ENCODE results near the gene COPS9.

DNA sequence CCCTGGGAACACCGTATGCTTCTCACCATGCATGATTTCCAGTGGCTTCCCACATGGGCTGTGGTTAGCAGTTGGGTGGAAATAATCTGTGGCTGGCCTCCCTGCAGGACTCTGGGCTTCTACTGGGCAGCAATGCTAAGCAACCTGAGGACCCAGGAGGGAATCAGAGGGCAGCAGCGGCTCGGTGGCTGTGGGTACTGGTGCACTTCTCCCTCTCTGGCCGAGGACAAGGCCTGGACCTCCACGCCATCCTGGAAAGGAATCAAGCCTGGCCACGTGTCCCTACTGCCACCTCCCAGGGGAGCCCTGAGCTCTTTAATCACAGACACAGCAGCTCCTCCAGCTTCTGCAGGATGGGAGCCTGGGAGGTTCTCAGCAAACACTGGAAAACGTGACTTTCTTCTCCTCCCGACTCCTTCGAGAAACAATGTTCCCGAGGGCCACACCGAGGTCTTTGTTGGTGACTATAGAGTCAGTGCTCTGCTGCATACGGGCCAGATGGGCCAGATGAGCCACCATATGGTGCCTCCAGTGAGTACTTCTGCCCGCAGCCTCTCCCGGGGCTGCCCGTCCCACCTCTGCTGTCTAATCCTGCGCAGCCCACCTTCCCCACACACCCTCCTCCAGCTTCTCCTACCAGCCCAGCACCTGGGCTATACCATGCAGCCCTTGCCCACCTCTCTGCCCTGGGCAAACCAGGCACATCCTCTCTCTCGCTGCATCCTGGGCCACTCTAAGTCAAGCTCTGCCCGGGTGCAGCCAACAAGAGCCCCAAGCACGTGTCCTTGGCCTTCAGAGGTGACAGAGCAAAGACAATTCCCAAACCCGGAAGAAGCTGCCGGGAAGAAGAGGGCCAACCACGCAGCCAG, 47.1 kb upstream of the COPS9 start:
- no peak for TF ChIP-seq POLR2AphosphoS5 (IDR thresholded peaks at IDR 0.05; ENCODE audit: low read depth, low read length)
- TF ChIP-seq, protein P1, sequence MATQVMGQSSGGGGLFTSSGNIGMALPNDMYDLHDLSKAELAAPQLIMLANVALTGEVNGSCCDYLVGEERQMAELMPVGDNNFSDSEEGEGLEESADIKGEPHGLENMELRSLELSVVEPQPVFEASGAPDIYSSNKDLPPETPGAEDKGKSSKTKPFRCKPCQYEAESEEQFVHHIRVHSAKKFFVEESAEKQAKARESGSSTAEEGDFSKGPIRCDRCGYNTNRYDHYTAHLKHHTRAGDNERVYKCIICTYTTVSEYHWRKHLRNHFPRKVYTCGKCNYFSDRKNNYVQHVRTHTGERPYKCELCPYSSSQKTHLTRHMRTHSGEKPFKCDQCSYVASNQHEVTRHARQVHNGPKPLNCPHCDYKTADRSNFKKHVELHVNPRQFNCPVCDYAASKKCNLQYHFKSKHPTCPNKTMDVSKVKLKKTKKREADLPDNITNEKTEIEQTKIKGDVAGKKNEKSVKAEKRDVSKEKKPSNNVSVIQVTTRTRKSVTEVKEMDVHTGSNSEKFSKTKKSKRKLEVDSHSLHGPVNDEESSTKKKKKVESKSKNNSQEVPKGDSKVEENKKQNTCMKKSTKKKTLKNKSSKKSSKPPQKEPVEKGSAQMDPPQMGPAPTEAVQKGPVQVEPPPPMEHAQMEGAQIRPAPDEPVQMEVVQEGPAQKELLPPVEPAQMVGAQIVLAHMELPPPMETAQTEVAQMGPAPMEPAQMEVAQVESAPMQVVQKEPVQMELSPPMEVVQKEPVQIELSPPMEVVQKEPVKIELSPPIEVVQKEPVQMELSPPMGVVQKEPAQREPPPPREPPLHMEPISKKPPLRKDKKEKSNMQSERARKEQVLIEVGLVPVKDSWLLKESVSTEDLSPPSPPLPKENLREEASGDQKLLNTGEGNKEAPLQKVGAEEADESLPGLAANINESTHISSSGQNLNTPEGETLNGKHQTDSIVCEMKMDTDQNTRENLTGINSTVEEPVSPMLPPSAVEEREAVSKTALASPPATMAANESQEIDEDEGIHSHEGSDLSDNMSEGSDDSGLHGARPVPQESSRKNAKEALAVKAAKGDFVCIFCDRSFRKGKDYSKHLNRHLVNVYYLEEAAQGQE (IDR thresholded peaks at IDR 0.05; ENCODE audit: insufficient read depth in 1 of 2, low read depth in 2 of 2, low read length in 2 of 2) = no peak
- no peak for TF ChIP-seq TAF1 (IDR thresholded peaks at IDR 0.05; ENCODE audit: borderline replicate concordance, insufficient read depth, low read length)
- no peak for TF ChIP-seq FOXP2 (optimal IDR thresholded peaks at IDR 0.05; ENCODE audit: borderline replicate concordance, extremely low read depth, extremely low read length, insufficient read depth)
- no peak for TF ChIP-seq SIN3A (IDR thresholded peaks at IDR 0.05; ENCODE audit: borderline replicate concordance, insufficient read depth, low read length)
